NT2/D1 (cell line): ENCODE results near the gene NAV2.

Experiments
- DNase-seq: peaks from one replicate; pipeline ENCODE4 v3.0.0-alpha.2; 2011; ENCODE audit warnings: low read depth, low spot score
- H3K27me3 ChIP-seq: 2 replicates; pipeline ENCODE4 v1.6.0; 2011; ENCODE audit warnings: mild to moderate bottlenecking; ENCODE audit not compliant: insufficient read length, insufficient read depth
- H3K36me3 ChIP-seq: 2 replicates; pipeline ENCODE4 v1.6.1; 2011; ENCODE audit warnings: mild to moderate bottlenecking, low read length, mixed read lengths; ENCODE audit not compliant: insufficient read depth, insufficient read length
- H3K4me1 ChIP-seq: 2 replicates; pipeline ENCODE4 v1.5.1; 2011; ENCODE audit not compliant: insufficient read depth, insufficient read length
- H3K4me3 ChIP-seq: 2 replicates; pipeline ENCODE4 v1.5.1; 2011; ENCODE audit warnings: low read depth; ENCODE audit not compliant: insufficient read length
- H3K9ac ChIP-seq: 2 replicates; pipeline ENCODE4 v1.6.0; 2011; ENCODE audit warnings: low read depth; ENCODE audit not compliant: insufficient read length
- H3K9me3 ChIP-seq: 2 replicates; pipeline ENCODE4 v1.5.1; 2011; ENCODE audit warnings: mild to moderate bottlenecking, low read length; ENCODE audit not compliant: insufficient read depth
- SUZ12 ChIP-seq: IDR thresholded peaks from 2 replicates; pipeline ENCODE4 v1.6.1; 2011; ENCODE audit not compliant: insufficient read length, insufficient read depth; ENCODE audit errors: extremely low read depth
- YY1 ChIP-seq: IDR thresholded peaks from 2 replicates; pipeline ENCODE4 v1.6.1; 2011; ENCODE audit not compliant: insufficient read length, insufficient read depth
- ZNF274 ChIP-seq: IDR thresholded peaks from 2 replicates; pipeline ENCODE4 v1.6.1; 2011; ENCODE audit warnings: mild to moderate bottlenecking, low read depth, low read length

Gene NAV2

DNA sequence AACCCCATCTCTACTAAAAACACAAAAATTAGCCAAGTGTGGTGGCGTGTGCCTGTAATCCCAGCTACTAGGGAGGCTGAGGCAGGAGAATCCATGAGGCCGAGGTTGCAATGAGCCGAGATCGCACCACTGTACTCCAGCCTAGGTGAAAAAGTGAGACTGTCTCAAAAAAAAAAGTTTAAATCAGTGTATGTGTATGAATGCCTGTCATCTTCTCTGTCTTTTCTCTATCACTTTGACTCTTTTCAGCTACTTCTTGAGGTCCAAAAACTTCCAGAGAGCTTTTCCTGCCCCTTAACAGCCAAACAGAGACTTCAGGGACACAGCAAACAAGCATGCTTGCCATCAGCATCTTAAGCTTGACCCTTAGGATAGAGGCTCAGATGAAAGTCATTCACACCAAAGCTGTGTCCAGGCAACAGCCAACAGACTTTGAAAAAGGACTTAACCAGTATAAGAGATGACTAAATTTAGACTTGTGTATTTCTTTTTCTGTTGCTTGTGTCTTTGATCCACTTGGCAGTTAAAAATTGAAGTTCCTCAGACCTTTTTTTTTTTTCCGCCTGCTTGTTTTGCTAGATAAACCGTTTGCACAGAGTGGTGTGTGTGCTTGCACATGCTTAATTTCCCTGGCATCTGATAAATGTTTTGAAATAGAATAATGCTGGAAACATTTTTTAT, 295.7 kb downstream of the NAV2 start:
- no peak overlapping the region for H3K9ac ChIP-seq
- H3K27me3 ChIP-seq: no peaks in the 10 kb centered on the region
- DNase-seq: no peak
- TF ChIP-seq YY1 (no peak), ZNF274 (no peak), SUZ12 (no peak)
- no peak overlapping the region for H3K4me3 ChIP-seq
- peaks cover 2% of the 10 kb centered on the region for H3K36me3 ChIP-seq
- no peaks in the 10 kb centered on the region for H3K9me3 ChIP-seq
- no peaks in the 10 kb centered on the region for H3K4me1 ChIP-seq

DNA sequence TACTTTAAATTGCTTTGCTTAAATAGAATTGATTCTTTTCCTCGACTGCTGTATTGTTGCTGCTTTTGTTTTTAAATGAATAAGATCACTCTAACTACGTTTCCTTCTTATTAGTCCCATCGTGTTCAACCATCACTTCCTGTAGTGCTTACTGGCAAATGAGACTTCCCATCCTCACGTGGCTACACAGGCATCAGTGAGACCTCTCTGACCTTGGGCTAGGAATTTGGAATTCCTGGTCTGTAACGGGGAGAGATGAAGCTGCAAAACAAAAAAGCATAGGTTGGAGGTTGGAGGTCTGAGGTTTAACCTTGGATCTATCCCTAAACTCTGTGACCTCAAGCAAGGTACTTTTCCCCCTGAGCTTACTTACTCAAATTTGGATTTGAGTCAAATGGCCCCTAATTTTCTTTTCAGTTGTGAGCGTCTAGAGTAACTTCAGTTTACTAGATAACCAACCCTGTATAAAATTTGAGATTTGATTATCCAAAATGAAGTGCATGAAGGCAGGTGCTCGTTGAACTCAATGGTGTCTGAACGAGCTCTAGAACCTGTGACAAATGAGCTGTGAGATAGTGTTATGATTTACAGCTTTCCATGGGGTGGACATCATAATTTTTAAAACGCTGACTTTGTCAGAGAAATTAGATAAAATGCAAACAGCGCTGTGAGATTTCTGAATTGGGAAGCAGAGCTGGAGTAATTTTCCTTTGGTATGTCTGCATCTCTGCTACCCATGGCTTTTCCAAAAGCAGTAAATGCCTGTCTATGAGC, 296.4 kb downstream of the NAV2 start:
- Histone ChIP-seq H3K9ac (no peak overlapping the region), H3K36me3 (peaks cover 2% of the 10 kb centered on the region), H3K27me3 (no peaks in the 10 kb centered on the region), H3K4me3 (no peak overlapping the region), H3K9me3 (no peaks in the 10 kb centered on the region), H3K4me1 (peaks cover 2% of the 10 kb centered on the region)
- TF ChIP-seq YY1: no peak
- TF ChIP-seq SUZ12: no peak
- no peak for TF ChIP-seq ZNF274
- DNase-seq: no peak

DNA sequence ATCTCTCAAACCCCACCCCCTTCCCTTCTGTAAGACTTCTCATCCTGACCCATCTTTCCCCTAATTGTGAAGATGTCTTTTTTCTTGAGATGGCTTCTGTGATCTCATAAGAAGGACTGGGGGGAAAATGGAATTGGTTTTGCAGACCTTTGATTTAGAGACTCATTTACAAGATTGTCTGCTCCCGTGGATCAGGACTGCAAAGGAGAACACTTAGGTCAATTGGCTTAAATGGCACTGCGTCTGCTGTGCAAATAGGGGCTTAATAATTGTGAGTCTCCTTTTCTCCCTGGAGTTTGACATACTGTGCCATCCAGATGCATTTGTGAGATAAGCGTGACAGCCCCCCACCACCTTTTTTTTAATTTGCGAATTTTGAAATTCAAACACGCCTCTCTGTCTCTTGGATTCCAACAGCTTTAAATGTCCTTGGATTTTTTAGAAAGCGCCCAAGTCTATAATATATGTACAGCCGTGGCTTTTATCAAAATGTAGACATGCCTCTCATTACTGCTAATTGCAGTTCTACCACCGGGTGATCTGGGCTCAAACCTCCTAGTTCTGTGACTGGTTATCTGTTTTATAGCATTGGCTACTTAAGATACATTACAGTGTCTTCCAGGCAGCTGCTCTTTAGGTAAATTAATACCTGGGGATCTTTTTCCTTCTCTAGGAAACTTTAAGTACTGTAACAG, 297.7 kb downstream of the NAV2 start:
- peaks cover 2% of the 10 kb centered on the region for H3K36me3 ChIP-seq
- peaks cover 2% of the 10 kb centered on the region for H3K4me1 ChIP-seq
- no peak overlapping the region for H3K9ac ChIP-seq
- TF ChIP-seq SUZ12 (no peak), ZNF274 (no peak), YY1 (no peak)
- no peak overlapping the region for H3K4me3 ChIP-seq
- no peaks in the 10 kb centered on the region for H3K9me3 ChIP-seq
- no peak for DNase-seq
- no peaks in the 10 kb centered on the region for H3K27me3 ChIP-seq

DNA sequence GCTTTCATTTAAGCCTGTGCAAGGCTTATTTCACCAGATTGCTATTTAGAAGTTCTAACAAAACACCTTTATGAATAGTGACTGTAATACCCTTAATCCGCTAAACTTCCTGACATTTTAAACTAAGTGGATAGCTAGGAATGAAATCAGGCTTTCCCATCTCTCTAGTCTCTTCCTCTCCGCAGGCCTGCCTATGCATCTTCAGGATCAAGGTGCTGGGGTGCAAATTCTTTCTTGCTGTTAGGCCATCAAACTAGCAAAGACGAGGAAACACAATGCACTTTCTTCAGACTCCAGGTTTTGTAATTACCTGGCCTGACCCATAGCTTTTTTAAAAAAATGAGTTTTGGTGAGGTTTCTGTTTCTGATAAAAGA, 298.2 kb downstream of the NAV2 start:
- Histone ChIP-seq H3K4me1 (peaks cover 2% of the 10 kb centered on the region), H3K9ac (no peak overlapping the region), H3K36me3 (peaks cover 2% of the 10 kb centered on the region), H3K27me3 (no peaks in the 10 kb centered on the region), H3K4me3 (no peak overlapping the region), H3K9me3 (no peaks in the 10 kb centered on the region)
- TF ChIP-seq YY1 (no peak), ZNF274 (no peak), SUZ12 (no peak)
- no peak for DNase-seq

DNA sequence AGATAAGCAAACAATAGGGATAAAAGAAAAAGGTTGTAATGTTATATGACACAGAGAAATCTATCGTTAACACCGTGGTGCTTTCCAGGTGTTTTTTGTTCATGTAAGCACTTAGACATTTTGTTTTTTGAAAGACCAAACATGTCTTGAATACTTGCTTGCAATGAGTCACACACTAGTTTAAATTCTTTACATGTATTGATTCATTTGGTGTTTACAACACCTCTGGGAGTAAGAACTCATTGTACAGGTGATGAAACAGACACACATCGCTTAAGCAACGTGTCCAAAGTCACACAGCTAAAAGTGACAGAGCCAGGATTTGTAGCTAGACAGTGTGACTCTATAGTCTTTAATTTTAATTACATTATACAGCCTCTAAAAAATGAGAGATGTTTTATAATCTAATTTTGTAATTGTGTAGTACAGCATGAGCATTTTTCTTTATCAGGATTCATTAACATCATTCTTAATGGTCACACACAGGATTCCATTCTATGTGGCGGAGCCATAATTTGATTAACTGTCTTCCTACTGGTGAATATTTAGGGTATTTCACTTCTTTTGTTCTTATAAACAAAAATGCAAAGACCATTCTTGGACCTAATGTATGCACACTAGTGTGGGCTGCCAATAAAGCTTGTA, 298.8 kb downstream of the NAV2 start:
- TF ChIP-seq ZNF274 (no peak), SUZ12 (no peak), YY1 (no peak)
- no peaks in the 10 kb centered on the region for H3K9me3 ChIP-seq
- H3K4me1 ChIP-seq: peaks cover 2% of the 10 kb centered on the region
- H3K9ac ChIP-seq: no peak overlapping the region
- H3K36me3 ChIP-seq: peaks cover 2% of the 10 kb centered on the region
- H3K27me3 ChIP-seq: no peaks in the 10 kb centered on the region
- no peak overlapping the region for H3K4me3 ChIP-seq
- DNase-seq: no peak

DNA sequence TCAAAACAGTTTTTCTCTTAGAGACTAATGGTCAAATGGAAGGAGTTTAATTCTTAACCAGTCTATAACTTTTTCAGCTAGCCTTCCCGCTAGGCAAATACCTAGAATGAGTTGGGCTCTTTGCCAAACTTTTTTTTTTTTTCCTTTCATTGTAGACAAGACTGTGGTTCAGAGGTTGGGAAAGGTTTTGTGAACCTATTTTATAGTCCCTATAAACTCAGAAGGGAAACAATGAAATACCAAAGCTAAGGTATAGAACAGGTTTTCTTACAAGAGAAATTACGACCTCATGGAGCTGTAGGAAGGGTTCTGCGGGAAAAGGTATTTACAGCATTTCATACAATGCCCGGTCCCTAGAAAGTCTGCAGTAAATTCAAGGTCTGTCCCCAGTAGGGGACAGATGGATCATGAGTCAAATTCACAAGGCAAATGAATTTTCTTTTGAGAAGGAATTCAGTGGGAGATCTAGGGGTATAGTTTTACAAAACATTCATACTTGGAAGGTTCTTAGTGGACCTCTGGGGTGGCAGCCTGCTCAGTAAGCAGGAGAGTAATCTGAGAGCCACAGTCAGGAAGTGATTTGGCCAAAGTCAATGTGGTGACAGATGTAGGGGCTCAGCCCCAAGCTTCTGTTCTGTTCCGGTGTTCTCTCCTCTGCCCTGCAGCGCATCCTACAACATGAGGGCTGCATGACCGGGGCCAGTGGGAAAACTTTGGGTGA, 300.9 kb downstream of the NAV2 start:
- no peaks in the 10 kb centered on the region for H3K27me3 ChIP-seq
- peaks cover 2% of the 10 kb centered on the region for H3K4me1 ChIP-seq
- H3K9ac ChIP-seq: no peak overlapping the region
- H3K9me3 ChIP-seq: no peaks in the 10 kb centered on the region
- no peak overlapping the region for H3K4me3 ChIP-seq
- H3K36me3 ChIP-seq: no peaks in the 10 kb centered on the region
- DNase-seq: no peak
- TF ChIP-seq ZNF274: no peak
- no peak for TF ChIP-seq SUZ12
- no peak for TF ChIP-seq YY1

DNA sequence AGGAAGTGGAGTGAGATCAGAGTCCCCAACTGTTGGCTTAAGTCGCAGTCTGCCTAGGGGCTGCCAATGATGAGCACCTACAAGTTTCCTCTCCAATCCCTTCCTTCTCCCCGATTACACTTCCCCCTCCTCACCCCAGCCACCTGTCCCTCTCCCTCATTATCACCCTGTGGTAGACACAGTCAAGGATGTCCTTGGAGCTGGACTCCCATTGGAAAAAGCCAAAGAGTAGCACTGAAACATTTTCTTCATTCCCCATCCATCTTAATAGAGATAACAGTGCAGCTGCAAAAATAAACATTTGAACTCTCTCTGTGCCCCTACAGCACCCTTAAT, 301.4 kb downstream of the NAV2 start:
- H3K4me3 ChIP-seq: no peak overlapping the region
- no peak overlapping the region for H3K9ac ChIP-seq
- DNase-seq: no peak
- TF ChIP-seq YY1: no peak
- no peak for TF ChIP-seq ZNF274
- no peak for TF ChIP-seq SUZ12
- peaks cover 2% of the 10 kb centered on the region for H3K4me1 ChIP-seq
- H3K27me3 ChIP-seq: no peaks in the 10 kb centered on the region
- H3K9me3 ChIP-seq: no peaks in the 10 kb centered on the region
- H3K36me3 ChIP-seq: no peaks in the 10 kb centered on the region
